Mammary microvascular endothelial cell (primary cell): ENCODE data around the gene CREB1. TPM values are rescaled to one million over a fixed set of nuclear protein-coding genes. Genes with fewer than 3 reads are reported as not detected.

ENCODE experiments used
- total RNA-seq: library from RNA; depleted of rRNA; stranded (reverse); fragments of >200 nt; gene quantifications from 2 replicates; pipeline ENCODE4 v1.2.3, GENCODE V29; 2015

Gene CREB1
- total RNA-seq = 26.9 and 36.7 TPM in 2 replicates

GRCh38 chr2:207529330-207530159 is at the start of gene CREB1:
Gene CREB1, plus strand, starts transcription at chr2:207529962. Its CDS starts 25,674 bp downstream, at chr2:207555636.

DNA sequence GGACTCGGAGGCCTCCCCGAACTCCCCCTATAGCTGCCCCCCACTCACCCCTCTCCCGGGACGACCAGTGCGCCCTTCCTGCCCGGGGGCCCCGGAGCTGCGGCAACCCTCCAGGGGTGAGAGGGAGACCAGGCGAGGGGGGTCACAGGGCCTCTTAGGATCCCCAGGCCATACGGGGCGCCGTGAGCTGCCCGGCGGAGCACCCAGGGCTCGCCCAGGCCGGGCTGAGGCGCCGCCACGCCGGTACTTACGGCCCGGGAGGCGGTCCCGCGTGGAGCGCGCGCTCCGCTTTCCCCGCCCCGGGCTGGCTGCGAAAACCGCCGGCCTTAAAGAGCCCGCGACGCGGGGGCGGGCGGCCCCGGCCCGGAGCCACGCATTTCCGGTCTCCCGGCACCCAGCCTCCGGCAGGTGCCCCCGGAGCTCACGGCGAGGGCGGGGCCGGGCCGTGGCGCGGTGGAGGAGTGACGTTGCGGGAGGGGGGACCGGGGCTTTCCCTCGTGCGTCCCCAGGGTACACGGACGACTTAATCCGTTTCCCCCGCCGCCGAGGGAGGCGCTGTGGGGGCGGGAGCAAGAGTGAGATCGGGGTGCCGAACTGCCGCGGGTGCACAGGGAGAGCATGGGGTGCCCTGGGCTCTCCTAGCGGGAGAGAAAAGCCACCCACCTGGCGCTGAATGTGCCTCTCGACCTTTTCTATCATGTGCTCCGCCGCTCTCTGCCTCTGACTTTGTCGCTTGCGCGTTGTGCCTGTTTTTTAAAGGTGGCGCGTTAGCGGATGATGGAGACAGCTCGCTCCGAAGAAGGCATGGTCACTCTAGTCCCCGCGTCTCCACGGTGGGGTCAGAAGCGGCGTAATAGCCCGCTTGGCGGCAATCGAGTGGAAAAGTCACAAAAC is 95.5 kb downstream of the CREB1 start, which contains the start of gene METTL21A:
METTL21A (minus strand) TSS at position 381 of the 894 bp plus-strand sequence. CDS start 1,019 bp downstream, outside the sequence.

Other genes with a start within 250 kb of the CREB1 start
- gene METTL21A, start 95.4 kb downstream of the CREB1 start, total RNA-seq = 14.9 and 17.6 TPM in 2 replicates
- 21.4 and 27.4 TPM in 2 replicates for gene CCNYL1, start 181.7 kb downstream of the CREB1 start, total RNA-seq
- gene FZD5, start 239.9 kb downstream of the CREB1 start, total RNA-seq = 4.4 and 4.7 TPM in 2 replicates